LNCaP clone FGC (cell line): Measurements from ENCODE around the gene PTPRM.

Source experiments
- DNase-seq: peaks from one replicate; pipeline ENCODE4 v3.0.0-alpha.2; 2011; ENCODE audit warnings: low read depth
- H3K4me3 ChIP-seq: 2 replicates; pipeline ENCODE4 v1.5.1; 2011; ENCODE audit warnings: mild to moderate bottlenecking, low read depth, low read length, control low read depth
- TF ChIP-seq, protein P1 (sequence below): IDR thresholded peaks from 2 replicates; pipeline ENCODE4 v1.5.1; 2012; ENCODE audit warnings: mild to moderate bottlenecking; ENCODE audit not compliant: control insufficient read depth, insufficient read depth; ENCODE audit errors: extremely low read depth

Gene PTPRM

DNA sequence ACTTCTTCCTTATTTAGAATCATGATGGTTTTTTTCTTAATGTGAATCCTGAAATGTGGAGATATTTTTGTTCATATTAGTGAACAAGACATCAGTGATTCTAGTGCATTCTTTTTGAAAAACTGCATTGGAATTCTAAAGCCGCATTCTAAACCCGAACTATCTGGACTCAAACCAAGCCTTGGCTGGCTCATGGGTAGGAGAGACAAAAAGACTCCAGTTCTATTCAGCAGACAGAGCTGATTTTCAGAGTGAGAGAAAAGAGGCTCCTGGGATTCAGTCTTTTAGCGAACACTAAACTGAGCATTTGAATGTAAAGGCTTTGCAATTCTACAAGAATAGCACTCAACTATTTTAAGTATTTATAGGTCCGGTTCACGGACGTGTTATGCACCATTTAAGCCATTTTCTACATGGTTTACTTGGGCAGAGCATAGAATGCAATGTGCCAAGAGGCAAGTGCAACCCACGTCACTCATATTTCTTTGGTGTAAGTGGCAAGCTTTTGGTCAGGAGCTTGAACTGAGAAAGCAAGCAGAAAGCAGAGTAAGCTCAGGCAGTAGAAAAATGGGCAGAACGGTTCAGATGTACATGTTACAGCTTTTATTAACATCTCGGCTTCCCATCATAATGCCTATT, 814.8 kb downstream of the PTPRM start:
- DNase-seq = no peak
- TF ChIP-seq, protein P1, sequence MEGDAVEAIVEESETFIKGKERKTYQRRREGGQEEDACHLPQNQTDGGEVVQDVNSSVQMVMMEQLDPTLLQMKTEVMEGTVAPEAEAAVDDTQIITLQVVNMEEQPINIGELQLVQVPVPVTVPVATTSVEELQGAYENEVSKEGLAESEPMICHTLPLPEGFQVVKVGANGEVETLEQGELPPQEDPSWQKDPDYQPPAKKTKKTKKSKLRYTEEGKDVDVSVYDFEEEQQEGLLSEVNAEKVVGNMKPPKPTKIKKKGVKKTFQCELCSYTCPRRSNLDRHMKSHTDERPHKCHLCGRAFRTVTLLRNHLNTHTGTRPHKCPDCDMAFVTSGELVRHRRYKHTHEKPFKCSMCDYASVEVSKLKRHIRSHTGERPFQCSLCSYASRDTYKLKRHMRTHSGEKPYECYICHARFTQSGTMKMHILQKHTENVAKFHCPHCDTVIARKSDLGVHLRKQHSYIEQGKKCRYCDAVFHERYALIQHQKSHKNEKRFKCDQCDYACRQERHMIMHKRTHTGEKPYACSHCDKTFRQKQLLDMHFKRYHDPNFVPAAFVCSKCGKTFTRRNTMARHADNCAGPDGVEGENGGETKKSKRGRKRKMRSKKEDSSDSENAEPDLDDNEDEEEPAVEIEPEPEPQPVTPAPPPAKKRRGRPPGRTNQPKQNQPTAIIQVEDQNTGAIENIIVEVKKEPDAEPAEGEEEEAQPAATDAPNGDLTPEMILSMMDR = no peak
- no peak overlapping the region for H3K4me3 ChIP-seq

DNA sequence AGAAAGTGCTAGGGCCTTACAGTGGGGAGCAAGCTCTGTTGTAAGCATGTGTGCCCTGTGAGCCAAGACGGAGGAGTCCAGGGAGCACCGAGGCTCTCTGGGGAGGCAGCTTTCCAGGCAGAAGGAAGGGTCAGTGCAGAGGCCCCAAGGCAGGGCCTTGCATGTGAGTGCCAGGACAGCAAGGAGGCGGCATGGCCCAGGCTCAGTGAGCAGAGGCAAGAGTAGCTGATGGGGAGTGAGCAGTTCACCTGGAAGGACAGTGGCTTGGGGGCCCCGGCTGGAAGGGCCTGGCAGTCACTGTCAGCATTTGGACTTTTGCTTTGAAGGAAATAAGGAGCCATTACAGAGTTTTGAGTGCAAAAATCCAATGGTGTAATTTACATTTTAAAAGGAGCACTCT, 818.3 kb downstream of the PTPRM start:
- no peak for DNase-seq
- no peak overlapping the region for H3K4me3 ChIP-seq
- TF ChIP-seq, protein P1 = no peak

DNA sequence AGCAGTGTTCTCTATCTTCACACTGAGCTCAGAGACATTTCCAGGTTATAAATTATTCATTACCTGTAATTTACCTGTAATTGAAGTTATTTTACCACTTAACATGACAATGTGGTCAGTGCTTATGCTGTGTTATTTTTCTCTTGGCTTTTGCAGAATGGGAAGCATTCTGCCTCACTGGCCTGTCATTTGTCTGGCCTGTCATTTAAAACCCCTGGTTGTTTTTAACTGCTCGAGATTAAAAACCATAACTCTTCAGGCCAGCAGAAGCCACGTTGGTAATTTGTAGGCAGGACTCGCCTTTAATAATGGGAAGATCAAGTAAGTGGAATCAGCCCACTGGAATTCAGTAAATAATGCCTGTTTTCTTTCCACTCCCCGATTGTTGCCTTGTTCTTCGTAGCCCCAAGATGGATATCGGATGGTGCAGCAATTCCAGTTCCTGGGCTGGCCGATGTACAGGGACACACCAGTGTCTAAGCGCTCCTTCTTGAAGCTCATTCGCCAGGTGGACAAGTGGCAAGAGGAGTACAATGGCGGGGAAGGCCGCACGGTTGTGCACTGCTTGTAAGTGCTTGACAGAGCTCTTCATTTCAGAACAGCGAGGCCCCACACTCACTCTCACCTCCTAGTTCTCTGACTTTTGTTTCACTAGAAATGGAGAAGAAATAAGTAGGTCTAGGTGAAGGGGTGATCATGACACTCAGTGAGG, 819.7 kb downstream of the PTPRM start:
- TF ChIP-seq, protein P1 = no peak
- no peak overlapping the region for H3K4me3 ChIP-seq
- no peak for DNase-seq

DNA sequence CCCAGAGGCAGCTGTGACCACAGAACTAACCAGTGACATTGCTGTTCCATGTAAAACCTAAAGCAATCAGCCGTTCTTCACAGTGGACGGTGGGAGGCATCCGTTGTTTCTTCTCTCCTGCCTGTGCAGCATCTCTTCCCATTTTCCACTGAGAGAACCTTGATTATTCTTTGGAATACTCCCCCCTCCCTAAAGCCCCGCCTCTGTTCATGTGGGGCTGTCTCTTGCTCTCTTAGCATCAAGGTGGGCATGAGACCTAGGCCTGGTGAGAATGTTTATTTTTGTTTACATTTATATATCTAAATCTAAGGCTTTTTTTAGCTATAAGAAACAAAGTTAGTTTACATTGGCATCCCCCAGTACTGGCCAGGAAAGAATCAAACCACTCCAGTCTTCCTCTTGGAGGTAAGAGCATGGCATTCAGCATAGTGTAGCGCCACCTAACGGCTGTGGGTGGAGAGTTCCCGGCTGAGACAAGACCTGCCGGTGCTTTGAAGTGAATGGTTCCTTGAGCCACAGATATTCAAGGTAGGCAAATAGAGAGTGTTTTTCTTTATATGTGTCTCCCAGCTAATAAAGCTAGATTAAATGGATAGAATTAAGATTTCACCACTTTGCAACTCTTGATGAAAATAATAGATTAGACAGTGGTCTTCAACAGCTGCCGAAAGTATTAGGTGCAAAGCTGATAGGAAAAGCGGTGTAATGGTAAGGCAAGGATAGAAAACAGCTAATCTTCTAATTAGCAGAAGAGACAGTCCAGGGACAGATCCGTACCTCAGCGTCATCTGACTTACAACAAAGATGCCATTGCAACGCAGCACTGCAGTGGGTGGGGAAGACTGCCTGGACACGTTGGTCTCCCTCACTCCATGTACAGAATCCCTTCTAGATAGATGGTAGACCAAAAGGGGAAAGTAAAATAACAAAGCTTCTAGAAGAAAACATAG, 822.5 kb downstream of the PTPRM start:
- TF ChIP-seq, protein P1 = peak; percentile 86
- no peak overlapping the region for H3K4me3 ChIP-seq
- peak; percentile 32 for DNase-seq

DNA sequence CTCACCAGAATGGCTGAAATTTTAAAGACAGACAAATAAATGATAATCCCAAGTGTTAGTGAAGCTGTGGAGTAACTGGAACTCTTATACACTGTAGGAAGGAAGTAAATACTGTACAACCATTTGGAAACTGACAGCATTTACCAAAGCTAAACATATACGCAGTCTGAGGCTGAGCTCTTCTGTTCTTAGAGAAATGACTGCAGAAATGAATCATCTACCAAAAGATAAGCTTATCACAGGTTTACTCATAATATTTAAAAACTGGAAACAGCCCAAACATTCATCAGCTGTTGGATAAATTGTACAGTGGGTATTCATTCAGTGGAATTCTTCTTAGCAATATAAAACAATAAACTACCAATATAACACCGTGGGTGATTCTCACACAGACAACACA, 824.0 kb downstream of the PTPRM start:
- no peak overlapping the region for H3K4me3 ChIP-seq
- TF ChIP-seq, protein P1 = no peak
- no peak for DNase-seq

DNA sequence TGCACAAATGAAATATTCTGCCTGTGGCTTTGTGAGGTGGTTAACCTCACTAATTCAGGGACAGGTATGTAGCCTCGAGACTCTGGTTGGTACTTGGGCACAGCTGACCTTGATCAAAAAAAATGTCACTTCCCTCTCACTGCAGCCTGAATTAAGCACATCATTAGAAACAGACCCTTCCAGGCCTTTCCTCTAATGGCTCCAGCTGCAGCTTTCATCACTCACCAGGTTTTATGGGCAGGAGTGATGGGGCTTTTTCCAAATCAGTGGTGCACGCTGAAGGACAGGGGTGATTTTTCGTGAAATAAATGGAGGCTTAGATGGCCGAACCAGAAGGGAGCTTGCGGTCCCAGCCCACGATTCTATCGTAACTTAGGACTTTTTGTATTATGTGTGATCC, 829.1 kb downstream of the PTPRM start:
- no peak for DNase-seq
- TF ChIP-seq, protein P1 = no peak
- no peak overlapping the region for H3K4me3 ChIP-seq
